ENCODE measurements around the gene VAMP4.
"Not testable (repeated sequence)": the region's sequence is repeated elsewhere in the genome, so short reads cannot be mapped to it uniquely, and the experiment has no call there.

The VAMP4 gene

DNA sequence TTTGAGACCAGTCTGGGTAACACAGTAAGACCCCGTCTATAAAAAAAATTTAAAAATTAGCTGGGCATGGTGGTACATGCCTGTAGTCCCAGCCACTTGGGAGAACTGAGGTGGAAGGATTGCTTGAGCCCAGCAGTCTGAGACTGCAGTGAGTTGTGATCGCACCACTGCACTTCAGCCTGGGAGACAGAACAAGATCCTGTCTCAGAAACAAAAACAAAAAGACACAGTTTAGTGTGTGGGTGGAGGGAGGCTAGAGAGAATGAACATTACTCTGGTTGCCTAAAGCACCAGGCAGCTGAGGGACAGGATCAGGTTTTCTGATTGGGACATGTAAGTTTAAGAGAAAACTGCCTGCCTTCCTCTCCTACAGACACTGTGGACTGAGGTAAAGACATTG, 42.3 kb downstream of the VAMP4 start:
- H3K4me1 ChIP-seq (ENCODE audit: control insufficient read depth, insufficient read depth, low read length): no peaks in the 10 kb centered on the region
- ChIA-PET CTCF (interaction anchor here (0.6 to 1.0 kb wide), 3 partner anchors 16 to 101 kb away, joined by 3 read pairs; partner anchors contain the start of gene MYOC), POLR2A (no interaction called here)
- no peak overlapping the region for H3K4me3 ChIP-seq (ENCODE audit: low read depth, low read length)
- H3K9me3 ChIP-seq (ENCODE audit: control insufficient read depth, insufficient read depth, low read depth, low read length): no peaks in the 10 kb centered on the region
- TF ChIP-seq ZNF560 (tag by site-specific recombination; IDR thresholded peaks at IDR 0.05; ENCODE audit: borderline replicate concordance): no peak
- TF ChIP-seq, protein P1, sequence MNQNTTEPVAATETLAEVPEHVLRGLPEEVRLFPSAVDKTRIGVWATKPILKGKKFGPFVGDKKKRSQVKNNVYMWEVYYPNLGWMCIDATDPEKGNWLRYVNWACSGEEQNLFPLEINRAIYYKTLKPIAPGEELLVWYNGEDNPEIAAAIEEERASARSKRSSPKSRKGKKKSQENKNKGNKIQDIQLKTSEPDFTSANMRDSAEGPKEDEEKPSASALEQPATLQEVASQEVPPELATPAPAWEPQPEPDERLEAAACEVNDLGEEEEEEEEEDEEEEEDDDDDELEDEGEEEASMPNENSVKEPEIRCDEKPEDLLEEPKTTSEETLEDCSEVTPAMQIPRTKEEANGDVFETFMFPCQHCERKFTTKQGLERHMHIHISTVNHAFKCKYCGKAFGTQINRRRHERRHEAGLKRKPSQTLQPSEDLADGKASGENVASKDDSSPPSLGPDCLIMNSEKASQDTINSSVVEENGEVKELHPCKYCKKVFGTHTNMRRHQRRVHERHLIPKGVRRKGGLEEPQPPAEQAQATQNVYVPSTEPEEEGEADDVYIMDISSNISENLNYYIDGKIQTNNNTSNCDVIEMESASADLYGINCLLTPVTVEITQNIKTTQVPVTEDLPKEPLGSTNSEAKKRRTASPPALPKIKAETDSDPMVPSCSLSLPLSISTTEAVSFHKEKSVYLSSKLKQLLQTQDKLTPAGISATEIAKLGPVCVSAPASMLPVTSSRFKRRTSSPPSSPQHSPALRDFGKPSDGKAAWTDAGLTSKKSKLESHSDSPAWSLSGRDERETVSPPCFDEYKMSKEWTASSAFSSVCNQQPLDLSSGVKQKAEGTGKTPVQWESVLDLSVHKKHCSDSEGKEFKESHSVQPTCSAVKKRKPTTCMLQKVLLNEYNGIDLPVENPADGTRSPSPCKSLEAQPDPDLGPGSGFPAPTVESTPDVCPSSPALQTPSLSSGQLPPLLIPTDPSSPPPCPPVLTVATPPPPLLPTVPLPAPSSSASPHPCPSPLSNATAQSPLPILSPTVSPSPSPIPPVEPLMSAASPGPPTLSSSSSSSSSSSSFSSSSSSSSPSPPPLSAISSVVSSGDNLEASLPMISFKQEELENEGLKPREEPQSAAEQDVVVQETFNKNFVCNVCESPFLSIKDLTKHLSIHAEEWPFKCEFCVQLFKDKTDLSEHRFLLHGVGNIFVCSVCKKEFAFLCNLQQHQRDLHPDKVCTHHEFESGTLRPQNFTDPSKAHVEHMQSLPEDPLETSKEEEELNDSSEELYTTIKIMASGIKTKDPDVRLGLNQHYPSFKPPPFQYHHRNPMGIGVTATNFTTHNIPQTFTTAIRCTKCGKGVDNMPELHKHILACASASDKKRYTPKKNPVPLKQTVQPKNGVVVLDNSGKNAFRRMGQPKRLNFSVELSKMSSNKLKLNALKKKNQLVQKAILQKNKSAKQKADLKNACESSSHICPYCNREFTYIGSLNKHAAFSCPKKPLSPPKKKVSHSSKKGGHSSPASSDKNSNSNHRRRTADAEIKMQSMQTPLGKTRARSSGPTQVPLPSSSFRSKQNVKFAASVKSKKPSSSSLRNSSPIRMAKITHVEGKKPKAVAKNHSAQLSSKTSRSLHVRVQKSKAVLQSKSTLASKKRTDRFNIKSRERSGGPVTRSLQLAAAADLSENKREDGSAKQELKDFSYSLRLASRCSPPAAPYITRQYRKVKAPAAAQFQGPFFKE (tag by site-specific recombination; IDR thresholded peaks at IDR 0.05; ENCODE audit: borderline replicate concordance): no peak
- TF ChIP-seq ZNF211 (tag by site-specific recombination; IDR thresholded peaks at IDR 0.05; ENCODE audit: low read depth): no peak
- no peak for TF ChIP-seq ZNF133 (tag by site-specific recombination; IDR thresholded peaks at IDR 0.05)
- TF ChIP-seq ZNF37A (tag by site-specific recombination; IDR thresholded peaks at IDR 0.05): no peak
- H3K27ac ChIP-seq (ENCODE audit: extremely low read depth, low read depth, low read length): no peak overlapping the region
- peaks cover 0 to 4% of the 10 kb centered on the region in 2 experiments; a peak in 1 of 3 replicates for H3K36me3 ChIP-seq (ENCODE audit: control insufficient read depth in 2 of 2, insufficient read depth in 1 of 2, low read length in 2 of 2)

DNA sequence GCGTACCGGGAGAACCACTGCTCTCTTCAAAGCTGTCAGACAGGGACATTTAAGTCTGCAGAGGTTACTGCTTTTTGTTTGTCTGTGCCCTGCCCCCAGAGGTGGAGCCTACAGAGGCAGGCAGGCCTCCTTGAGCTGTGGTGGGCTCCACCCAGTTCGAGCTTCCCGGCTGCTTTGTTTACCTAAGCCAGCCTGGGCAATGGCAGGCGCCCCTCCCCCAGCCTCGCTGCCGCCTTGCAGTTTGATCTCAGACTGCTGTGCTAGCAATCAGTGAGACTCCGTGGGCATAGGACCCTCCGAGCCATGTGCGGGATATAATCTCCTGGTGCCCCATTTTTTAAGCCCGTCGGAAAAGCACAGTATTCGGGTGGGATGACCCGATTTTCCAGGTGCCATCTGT, 46.1 kb downstream of the VAMP4 start:
- H3K4me3 ChIP-seq (ENCODE audit: low read depth, low read length); H3K9me3 ChIP-seq (ENCODE audit: control insufficient read depth, insufficient read depth, low read depth, low read length); H3K4me1 ChIP-seq (ENCODE audit: control insufficient read depth, insufficient read depth, low read length); H3K27ac ChIP-seq (ENCODE audit: extremely low read depth, low read depth, low read length); POLR2A ChIA-PET; CTCF ChIA-PET; H3K36me3 ChIP-seq (ENCODE audit: control insufficient read depth in 2 of 2, insufficient read depth in 1 of 2, low read length in 2 of 2): not testable (repeated sequence)

DNA sequence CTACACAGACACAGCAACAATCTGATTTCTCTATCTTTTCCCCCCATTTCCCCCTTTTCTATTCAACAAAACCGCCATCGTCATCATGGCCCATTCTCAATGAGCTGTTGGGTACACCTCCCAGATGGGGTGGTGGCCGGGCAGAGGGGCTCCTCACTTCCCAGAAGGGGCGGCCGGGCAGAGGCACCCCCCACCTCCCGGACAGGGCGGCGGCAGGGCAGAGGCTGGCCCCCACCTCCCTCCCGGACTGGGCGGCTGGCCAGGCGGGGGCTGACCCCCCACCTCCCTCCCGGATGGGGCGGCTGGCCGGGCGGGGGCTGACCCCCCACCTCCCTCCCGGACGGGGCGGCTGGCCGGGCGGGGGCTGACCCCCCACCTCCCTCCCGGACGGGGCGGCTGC, 48.3 kb downstream of the VAMP4 start:
- H3K36me3 ChIP-seq (ENCODE audit: control insufficient read depth in 2 of 2, insufficient read depth in 1 of 2, low read length in 2 of 2); POLR2A ChIA-PET; CTCF ChIA-PET: not testable (repeated sequence)

DNA sequence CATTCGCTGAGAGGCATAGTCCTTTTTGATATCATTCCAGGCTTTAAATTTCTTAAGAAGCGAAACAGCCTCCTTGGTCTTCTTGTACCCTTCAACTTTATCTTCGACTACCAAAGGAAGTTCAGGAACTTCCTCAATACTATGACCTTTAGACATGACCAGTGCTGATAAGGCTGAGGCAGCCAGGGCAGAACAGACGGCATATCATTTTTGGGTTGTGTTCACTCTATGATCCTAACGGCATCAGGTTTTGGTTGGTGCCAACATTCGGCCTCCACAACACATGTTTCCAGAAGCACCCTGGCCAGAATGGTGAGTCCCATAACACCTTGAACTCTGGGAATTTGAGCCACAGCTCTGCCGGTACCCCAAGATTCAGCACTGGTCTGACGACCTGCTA, 58.0 kb downstream of the VAMP4 start:
- H3K4me1 ChIP-seq (ENCODE audit: control insufficient read depth, insufficient read depth, low read length): no peaks in the 10 kb centered on the region
- H3K4me3 ChIP-seq (ENCODE audit: low read depth, low read length): no peak overlapping the region
- H3K9me3 ChIP-seq (ENCODE audit: control insufficient read depth, insufficient read depth, low read depth, low read length): no peaks in the 10 kb centered on the region
- CTCF ChIA-PET: interaction anchor here (0.6 kb wide), 1 partner anchor 36 kb away, joined by 3 read pairs; no protein-coding TSS in a partner anchor
- H3K36me3 ChIP-seq (ENCODE audit: control insufficient read depth in 2 of 2, insufficient read depth in 1 of 2, low read length in 2 of 2): no peaks in the 10 kb centered on the region
- POLR2A ChIA-PET: no interaction called here
- no peak overlapping the region for H3K27ac ChIP-seq (ENCODE audit: extremely low read depth, low read depth, low read length)
- TF ChIP-seq ZFP41 (tag by site-specific recombination; IDR thresholded peaks at IDR 0.05; ENCODE audit: borderline replicate concordance): no peak
- TF ChIP-seq, protein P2, sequence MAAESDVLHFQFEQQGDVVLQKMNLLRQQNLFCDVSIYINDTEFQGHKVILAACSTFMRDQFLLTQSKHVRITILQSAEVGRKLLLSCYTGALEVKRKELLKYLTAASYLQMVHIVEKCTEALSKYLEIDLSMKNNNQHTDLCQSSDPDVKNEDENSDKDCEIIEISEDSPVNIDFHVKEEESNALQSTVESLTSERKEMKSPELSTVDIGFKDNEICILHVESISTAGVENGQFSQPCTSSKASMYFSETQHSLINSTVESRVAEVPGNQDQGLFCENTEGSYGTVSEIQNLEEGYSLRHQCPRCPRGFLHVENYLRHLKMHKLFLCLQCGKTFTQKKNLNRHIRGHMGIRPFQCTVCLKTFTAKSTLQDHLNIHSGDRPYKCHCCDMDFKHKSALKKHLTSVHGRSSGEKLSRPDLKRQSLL (tag by site-specific recombination; IDR thresholded peaks at IDR 0.05): no peak
- TF ChIP-seq SETDB1 (IDR thresholded peaks at IDR 0.05; ENCODE audit: insufficient read length, low read length): no peak
- TF ChIP-seq ZNF223 (tag by site-specific recombination; IDR thresholded peaks at IDR 0.05): no peak
- TF ChIP-seq, protein P3, sequence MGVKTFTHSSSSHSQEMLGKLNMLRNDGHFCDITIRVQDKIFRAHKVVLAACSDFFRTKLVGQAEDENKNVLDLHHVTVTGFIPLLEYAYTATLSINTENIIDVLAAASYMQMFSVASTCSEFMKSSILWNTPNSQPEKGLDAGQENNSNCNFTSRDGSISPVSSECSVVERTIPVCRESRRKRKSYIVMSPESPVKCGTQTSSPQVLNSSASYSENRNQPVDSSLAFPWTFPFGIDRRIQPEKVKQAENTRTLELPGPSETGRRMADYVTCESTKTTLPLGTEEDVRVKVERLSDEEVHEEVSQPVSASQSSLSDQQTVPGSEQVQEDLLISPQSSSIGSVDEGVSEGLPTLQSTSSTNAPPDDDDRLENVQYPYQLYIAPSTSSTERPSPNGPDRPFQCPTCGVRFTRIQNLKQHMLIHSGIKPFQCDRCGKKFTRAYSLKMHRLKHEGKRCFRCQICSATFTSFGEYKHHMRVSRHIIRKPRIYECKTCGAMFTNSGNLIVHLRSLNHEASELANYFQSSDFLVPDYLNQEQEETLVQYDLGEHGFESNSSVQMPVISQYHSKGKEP (tag by site-specific recombination; IDR thresholded peaks at IDR 0.05): no peak
- TF ChIP-seq, protein P4, sequence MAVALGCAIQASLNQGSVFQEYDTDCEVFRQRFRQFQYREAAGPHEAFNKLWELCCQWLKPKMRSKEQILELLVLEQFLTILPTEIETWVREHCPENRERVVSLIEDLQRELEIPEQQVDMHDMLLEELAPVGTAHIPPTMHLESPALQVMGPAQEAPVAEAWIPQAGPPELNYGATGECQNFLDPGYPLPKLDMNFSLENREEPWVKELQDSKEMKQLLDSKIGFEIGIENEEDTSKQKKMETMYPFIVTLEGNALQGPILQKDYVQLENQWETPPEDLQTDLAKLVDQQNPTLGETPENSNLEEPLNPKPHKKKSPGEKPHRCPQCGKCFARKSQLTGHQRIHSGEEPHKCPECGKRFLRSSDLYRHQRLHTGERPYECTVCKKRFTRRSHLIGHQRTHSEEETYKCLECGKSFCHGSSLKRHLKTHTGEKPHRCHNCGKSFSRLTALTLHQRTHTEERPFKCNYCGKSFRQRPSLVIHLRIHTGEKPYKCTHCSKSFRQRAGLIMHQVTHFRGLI (tag by site-specific recombination; IDR thresholded peaks at IDR 0.05): no peak
- TF ChIP-seq ZNF670 (tag by site-specific recombination; IDR thresholded peaks at IDR 0.05; ENCODE audit: low read depth): no peak
- no peak for TF ChIP-seq ZNF394 (tag by site-specific recombination; IDR thresholded peaks at IDR 0.05; ENCODE audit: borderline replicate concordance)
- TF ChIP-seq KLF10 (tag by site-specific recombination; IDR thresholded peaks at IDR 0.05): no peak
- TF ChIP-seq, protein P5, sequence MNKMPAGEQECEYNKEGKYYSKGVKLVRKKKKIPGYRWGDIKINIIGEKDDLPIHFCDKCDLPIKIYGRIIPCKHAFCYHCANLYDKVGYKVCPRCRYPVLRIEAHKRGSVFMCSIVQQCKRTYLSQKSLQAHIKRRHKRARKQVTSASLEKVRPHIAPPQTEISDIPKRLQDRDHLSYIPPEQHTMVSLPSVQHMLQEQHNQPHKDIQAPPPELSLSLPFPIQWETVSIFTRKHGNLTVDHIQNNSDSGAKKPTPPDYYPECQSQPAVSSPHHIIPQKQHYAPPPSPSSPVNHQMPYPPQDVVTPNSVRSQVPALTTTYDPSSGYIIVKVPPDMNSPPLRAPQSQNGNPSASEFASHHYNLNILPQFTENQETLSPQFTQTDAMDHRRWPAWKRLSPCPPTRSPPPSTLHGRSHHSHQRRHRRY (tag by site-specific recombination; IDR thresholded peaks at IDR 0.05): no peak
- no peak for TF ChIP-seq ZNF610 (tag by site-specific recombination; IDR thresholded peaks at IDR 0.05; ENCODE audit: borderline replicate concordance)
- no peak for TF ChIP-seq ZNF549 (tag by site-specific recombination; IDR thresholded peaks at IDR 0.05)

More for the DNA sequence above, 48.3 kb downstream of the VAMP4 start:
- H3K4me3 ChIP-seq (ENCODE audit: low read depth, low read length); H3K9me3 ChIP-seq (ENCODE audit: control insufficient read depth, insufficient read depth, low read depth, low read length); H3K4me1 ChIP-seq (ENCODE audit: control insufficient read depth, insufficient read depth, low read length); H3K27ac ChIP-seq (ENCODE audit: extremely low read depth, low read depth, low read length): not testable (repeated sequence)
